Measurements from ENCODE around the gene RENBP. TPM values are rescaled to one million over a fixed set of nuclear protein-coding genes. Genes with fewer than 3 reads are reported as not detected.

Gene RENBP
- total and polyA plus RNA-seq, 2 of the 13 experiments (the other 11 are each of a cell fraction or from before 2014, with no cell fraction given) = 1.4 to 2.6 TPM

DNA sequence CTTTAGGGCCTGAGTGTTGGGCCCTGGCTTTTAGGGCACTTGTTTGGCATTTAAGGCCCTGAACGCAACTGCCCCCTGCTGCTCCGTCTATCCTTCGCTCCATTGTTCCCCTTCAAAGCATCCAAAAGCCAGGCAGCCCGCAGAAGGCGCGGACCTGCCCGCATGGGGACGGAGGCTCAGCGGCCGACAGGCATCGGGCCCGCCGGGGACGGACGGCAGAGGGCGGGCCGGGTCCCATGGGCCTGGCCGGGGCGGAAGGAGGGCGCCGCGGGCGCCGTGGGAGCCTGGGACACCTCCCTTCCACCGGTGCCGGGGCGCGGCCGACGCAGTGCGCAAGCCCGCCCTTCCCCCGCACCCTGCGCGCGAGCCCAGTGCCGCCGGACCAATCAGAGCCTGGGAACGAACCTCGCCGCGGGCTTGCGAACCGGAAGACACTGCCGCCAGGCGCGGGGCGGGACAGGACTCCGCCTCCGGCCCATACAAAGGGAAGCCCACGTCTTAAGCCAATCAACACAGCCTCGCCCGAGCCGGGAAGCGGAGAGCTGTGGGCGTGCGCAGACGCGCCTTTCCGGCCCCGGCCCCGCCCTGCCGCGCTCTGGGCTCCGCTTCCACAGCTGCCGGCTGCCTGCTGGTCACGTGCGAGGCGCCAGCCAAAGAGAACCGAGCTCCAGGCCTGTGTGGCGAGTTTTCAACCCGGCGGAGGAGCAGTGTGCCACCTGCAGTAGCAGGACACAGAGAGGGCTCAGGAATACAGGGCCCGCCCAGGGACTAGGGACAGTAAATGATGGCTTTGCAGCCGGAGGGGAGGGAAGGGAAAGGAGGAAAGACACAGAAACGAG, 16.3 kb downstream of the RENBP start (continued):
- TF ChIP-seq ZNF550 (CRISPR knock-in tag; IDR thresholded peaks at IDR 0.05; ENCODE audit: borderline replicate concordance) (no peak), EP300 (IDR thresholded peaks at IDR 0.05; ENCODE audit: low read depth in 2 of 2, low read length in 2 of 2) (no peak), EP300 (CRISPR knock-in tag; IDR thresholded peaks at IDR 0.05; ENCODE audit: borderline replicate concordance) (no peak), SAP130 (CRISPR knock-in tag; IDR thresholded peaks at IDR 0.05; ENCODE audit: low read depth) (peak; percentile 66; the same call in 1 of the 2 replicates), FOXM1 (CRISPR knock-in tag; IDR thresholded peaks at IDR 0.05) (no peak), PRMT3 (CRISPR knock-in tag; IDR thresholded peaks at IDR 0.05; ENCODE audit: borderline replicate concordance, low read depth) (no peak), ZNF598 (CRISPR knock-in tag; IDR thresholded peaks at IDR 0.05; ENCODE audit: borderline replicate concordance) (no peak)
- TF ChIP-seq, protein P1, sequence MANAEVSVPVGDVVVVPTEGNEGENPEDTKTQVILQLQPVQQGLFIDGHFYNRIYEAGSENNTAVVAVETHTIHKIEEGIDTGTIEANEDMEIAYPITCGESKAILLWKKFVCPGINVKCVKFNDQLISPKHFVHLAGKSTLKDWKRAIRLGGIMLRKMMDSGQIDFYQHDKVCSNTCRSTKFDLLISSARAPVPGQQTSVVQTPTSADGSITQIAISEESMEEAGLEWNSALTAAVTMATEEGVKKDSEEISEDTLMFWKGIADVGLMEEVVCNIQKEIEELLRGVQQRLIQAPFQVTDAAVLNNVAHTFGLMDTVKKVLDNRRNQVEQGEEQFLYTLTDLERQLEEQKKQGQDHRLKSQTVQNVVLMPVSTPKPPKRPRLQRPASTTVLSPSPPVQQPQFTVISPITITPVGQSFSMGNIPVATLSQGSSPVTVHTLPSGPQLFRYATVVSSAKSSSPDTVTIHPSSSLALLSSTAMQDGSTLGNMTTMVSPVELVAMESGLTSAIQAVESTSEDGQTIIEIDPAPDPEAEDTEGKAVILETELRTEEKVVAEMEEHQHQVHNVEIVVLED (CRISPR knock-in tag; IDR thresholded peaks at IDR 0.05; ENCODE audit: borderline replicate concordance) = peak; percentile 81
- TF ChIP-seq, protein P2, sequence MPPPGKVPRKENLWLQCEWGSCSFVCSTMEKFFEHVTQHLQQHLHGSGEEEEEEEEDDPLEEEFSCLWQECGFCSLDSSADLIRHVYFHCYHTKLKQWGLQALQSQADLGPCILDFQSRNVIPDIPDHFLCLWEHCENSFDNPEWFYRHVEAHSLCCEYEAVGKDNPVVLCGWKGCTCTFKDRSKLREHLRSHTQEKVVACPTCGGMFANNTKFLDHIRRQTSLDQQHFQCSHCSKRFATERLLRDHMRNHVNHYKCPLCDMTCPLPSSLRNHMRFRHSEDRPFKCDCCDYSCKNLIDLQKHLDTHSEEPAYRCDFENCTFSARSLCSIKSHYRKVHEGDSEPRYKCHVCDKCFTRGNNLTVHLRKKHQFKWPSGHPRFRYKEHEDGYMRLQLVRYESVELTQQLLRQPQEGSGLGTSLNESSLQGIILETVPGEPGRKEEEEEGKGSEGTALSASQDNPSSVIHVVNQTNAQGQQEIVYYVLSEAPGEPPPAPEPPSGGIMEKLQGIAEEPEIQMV (CRISPR knock-in tag; IDR thresholded peaks at IDR 0.05; ENCODE audit: low read depth) = no peak
- TF ChIP-seq, protein P3, sequence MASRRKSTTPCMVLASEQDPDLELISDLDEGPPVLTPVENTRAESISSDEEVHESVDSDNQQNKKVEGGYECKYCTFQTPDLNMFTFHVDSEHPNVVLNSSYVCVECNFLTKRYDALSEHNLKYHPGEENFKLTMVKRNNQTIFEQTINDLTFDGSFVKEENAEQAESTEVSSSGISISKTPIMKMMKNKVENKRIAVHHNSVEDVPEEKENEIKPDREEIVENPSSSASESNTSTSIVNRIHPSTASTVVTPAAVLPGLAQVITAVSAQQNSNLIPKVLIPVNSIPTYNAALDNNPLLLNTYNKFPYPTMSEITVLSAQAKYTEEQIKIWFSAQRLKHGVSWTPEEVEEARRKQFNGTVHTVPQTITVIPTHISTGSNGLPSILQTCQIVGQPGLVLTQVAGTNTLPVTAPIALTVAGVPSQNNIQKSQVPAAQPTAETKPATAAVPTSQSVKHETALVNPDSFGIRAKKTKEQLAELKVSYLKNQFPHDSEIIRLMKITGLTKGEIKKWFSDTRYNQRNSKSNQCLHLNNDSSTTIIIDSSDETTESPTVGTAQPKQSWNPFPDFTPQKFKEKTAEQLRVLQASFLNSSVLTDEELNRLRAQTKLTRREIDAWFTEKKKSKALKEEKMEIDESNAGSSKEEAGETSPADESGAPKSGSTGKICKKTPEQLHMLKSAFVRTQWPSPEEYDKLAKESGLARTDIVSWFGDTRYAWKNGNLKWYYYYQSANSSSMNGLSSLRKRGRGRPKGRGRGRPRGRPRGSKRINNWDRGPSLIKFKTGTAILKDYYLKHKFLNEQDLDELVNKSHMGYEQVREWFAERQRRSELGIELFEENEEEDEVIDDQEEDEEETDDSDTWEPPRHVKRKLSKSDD (CRISPR knock-in tag; IDR thresholded peaks at IDR 0.05; ENCODE audit: low read depth) = 0 out of 2 replicates have a peak, but pooled peaks have one; percentile 25
- TF ChIP-seq, protein P4, sequence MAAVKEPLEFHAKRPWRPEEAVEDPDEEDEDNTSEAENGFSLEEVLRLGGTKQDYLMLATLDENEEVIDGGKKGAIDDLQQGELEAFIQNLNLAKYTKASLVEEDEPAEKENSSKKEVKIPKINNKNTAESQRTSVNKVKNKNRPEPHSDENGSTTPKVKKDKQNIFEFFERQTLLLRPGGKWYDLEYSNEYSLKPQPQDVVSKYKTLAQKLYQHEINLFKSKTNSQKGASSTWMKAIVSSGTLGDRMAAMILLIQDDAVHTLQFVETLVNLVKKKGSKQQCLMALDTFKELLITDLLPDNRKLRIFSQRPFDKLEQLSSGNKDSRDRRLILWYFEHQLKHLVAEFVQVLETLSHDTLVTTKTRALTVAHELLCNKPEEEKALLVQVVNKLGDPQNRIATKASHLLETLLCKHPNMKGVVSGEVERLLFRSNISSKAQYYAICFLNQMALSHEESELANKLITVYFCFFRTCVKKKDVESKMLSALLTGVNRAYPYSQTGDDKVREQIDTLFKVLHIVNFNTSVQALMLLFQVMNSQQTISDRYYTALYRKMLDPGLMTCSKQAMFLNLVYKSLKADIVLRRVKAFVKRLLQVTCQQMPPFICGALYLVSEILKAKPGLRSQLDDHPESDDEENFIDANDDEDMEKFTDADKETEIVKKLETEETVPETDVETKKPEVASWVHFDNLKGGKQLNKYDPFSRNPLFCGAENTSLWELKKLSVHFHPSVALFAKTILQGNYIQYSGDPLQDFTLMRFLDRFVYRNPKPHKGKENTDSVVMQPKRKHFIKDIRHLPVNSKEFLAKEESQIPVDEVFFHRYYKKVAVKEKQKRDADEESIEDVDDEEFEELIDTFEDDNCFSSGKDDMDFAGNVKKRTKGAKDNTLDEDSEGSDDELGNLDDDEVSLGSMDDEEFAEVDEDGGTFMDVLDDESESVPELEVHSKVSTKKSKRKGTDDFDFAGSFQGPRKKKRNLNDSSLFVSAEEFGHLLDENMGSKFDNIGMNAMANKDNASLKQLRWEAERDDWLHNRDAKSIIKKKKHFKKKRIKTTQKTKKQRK (IDR thresholded peaks at IDR 0.05; ENCODE audit: low read length) = no peak
- TF ChIP-seq, protein P5, sequence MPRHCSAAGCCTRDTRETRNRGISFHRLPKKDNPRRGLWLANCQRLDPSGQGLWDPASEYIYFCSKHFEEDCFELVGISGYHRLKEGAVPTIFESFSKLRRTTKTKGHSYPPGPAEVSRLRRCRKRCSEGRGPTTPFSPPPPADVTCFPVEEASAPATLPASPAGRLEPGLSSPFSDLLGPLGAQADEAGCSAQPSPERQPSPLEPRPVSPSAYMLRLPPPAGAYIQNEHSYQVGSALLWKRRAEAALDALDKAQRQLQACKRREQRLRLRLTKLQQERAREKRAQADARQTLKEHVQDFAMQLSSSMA (CRISPR knock-in tag; IDR thresholded peaks at IDR 0.05) = 0 out of 2 replicates have a peak, but pooled peaks have one; percentile 38
- TF ChIP-seq, protein P6, sequence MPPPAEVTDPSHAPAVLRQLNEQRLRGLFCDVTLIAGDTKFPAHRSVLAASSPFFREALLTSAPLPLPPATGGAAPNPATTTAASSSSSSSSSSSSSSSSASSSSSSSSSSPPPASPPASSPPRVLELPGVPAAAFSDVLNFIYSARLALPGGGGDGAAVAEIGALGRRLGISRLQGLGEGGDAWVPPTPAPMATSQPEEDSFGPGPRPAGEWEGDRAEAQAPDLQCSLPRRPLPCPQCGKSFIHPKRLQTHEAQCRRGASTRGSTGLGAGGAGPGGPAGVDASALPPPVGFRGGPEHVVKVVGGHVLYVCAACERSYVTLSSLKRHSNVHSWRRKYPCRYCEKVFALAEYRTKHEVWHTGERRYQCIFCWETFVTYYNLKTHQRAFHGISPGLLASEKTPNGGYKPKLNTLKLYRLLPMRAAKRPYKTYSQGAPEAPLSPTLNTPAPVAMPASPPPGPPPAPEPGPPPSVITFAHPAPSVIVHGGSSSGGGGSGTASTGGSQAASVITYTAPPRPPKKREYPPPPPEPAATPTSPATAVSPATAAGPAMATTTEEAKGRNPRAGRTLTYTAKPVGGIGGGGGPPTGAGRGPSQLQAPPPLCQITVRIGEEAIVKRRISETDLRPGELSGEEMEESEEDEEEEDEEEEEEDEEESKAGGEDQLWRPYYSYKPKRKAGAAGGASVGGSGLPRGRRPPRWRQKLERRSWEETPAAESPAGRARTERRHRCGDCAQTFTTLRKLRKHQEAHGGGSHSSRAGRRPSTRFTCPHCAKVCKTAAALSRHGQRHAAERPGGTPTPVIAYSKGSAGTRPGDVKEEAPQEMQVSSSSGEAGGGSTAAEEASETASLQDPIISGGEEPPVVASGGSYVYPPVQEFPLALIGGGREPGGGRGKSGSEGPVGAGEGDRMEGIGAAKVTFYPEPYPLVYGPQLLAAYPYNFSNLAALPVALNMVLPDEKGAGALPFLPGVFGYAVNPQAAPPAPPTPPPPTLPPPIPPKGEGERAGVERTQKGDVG (CRISPR knock-in tag; IDR thresholded peaks at IDR 0.05; ENCODE audit: borderline replicate concordance) = no peak

All from HepG2 (cell line).